Measurements from ENCODE around the gene GEMIN7.
A peak's percentile ranks its signal among the peaks of the same experiment; 100 is the strongest.

Gene GEMIN7

DNA sequence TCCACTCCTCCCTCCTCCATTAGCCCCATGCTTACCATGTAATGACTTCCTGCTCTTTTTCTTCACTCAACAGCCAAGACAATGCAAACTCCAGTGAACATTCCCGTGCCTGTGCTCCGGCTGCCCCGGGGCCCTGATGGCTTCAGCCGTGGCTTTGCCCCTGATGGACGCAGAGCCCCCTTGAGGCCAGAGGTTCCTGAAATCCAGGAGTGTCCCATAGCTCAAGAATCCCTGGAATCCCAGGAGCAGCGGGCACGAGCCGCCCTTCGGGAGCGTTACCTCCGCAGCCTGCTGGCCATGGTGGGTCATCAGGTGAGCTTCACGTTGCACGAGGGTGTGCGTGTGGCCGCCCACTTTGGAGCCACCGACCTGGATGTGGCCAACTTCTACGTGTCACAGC is 11.0 kb downstream of the GEMIN7 start:
- DNase-seq (ENCODE audit: low spot score): no peak

DNA sequence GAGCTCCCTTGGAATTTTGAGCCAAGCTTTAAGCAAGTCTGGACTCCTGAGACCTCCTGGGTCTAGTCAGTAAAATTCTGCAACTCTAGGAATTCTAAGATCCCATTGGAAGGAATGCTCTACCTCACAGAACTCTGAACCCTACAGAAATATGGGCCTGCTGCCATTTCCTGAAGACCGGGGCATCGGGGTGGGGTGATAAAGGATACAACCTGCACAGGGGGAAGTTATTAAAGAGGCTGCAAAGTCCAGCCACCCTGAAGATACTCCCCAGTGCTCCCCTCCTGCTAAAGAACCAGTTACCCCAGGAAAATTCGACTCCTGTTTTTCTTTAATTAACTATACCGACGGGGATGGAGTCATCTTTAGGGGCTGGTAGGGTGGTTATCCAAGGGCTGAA is 11.5 kb downstream of the GEMIN7 start:
- no peak for DNase-seq (ENCODE audit: low spot score)

DNA sequence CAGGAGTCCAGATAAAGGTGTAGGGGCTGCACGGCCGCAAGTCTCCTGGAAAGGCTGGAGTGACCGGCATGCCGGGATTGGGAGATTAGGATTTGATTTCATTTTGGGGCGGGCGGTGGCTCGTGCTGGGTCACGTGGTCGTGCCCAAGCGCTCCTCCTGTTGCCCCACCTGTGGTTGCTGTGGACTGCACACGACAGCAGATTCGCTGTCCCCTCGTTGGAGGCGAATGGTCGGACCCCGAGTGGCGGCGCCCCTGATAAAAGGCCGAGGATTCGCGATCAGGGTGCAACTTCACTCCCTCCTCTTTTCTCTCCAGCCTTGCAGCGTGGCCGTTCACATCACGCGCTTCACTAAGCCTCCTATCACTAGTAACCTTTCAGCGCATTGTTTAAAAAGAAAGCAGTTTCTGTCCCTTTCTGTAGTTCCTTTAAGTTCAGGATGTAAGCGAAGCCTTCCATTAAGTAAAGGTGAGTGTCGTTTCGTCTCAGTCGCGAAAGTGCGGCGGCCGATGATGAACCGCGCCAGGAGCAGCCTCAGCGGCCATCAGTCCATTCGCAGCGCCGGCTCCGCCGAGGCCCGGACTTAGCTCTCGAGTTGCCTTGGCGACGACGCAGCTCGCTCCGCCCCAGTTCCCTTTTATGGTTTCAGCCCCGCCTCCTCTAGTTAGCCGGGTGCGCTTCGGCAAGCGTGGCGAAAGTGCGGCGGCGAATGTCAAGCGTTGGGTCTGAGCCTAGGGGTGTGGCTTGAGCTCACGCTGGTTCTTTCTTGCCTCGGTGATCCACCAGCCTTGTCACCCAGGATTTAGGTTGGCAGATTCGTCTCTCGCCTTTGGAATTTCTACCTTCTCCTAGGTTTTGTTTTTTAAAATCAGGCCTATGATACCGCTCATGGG is 12.2 kb downstream of the GEMIN7 start:
- peak; percentile 97 for DNase-seq (ENCODE audit: low spot score)

DNA sequence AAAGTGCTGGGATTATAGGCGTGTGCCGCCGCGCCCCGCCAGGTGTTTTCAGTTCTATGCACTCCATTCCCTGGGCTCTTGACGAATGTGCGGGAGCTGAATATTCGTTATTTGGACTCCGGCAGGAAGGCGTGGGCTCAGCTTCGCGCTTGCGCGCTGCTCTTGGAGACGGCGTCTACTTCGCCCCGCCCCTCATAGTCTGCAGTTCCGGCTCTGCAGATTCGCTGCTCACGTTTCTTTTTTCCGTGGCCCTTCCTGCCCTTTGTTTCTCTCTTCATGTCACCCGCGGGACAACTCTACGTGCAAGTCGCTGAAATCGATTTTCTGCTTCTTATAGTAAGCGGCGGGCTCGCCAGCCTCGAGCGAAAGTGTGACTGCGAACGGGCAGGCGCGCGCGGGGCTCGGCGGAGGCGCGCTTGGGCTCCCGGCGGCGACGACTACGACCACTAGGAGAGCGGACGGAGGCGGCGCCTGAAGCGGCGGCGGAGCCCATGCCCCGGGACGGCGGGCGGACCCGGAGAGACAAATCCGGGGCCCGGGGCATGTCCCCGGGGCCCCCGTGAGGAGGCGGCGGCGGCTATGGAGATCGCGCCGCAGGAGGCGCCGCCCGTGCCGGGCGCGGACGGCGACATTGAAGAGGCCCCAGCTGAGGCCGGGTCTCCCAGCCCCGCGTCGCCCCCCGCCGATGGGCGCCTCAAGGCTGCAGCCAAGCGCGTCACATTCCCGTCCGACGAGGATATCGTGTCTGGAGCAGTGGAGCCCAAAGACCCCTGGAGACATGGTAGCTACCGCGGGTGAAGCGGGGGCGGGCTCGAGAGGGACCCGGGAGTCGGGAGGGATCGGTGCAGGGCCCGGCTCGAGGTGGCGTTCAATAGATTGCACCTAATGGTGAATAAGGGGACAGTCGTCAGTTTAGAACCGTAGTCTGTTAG is 14.0 kb downstream of the GEMIN7 start, which contains the start of gene PPP1R37:
Gene PPP1R37 (plus strand): TSS at position 433 of the 932 bp plus-strand sequence. CDS start 147 bp downstream, at position 580.
- DNase-seq (ENCODE audit: low spot score): peak; percentile 98

DNA sequence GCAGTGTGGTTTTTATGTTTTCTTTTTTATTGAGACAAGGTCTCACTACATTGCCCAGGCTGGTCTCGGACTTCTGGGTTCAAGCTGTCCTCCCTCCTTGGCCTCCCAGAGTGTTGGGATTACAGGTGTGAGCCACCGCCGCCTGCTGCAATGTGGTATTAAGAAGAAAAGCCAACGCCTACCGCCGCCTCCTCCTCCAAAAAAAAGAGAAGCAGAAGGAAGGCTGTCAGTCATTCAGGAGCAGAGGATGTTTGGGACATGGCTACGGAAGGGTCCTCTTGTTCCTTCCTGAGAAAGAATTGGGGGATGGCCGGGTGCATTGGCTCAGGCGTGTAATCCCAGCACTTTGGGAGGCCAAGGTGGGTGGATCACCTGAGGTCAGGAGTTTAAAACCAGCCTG is 15.1 kb downstream of the GEMIN7 start:
- no peak for DNase-seq (ENCODE audit: low spot score)

DNA sequence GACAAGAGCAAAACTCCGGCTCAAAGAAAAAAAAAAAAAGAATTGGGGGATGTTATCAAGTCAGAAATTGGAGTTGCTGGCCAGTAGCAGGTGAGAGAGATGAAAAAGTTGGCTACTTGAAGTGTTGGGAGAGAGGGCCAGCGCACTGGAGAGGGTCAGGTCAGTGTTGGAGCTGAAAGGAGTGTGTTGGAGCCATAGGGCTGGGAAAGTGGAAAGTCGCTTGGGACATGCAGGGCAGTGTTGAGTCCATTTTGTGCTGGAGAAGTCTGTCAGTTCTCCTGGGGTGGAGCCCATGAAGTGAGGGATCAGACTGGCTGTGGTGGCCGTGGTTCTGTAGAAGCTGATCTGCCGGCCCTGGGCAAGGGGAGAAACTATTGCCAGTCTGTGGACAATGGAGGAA is 15.6 kb downstream of the GEMIN7 start:
- DNase-seq (ENCODE audit: low spot score): no peak

DNA sequence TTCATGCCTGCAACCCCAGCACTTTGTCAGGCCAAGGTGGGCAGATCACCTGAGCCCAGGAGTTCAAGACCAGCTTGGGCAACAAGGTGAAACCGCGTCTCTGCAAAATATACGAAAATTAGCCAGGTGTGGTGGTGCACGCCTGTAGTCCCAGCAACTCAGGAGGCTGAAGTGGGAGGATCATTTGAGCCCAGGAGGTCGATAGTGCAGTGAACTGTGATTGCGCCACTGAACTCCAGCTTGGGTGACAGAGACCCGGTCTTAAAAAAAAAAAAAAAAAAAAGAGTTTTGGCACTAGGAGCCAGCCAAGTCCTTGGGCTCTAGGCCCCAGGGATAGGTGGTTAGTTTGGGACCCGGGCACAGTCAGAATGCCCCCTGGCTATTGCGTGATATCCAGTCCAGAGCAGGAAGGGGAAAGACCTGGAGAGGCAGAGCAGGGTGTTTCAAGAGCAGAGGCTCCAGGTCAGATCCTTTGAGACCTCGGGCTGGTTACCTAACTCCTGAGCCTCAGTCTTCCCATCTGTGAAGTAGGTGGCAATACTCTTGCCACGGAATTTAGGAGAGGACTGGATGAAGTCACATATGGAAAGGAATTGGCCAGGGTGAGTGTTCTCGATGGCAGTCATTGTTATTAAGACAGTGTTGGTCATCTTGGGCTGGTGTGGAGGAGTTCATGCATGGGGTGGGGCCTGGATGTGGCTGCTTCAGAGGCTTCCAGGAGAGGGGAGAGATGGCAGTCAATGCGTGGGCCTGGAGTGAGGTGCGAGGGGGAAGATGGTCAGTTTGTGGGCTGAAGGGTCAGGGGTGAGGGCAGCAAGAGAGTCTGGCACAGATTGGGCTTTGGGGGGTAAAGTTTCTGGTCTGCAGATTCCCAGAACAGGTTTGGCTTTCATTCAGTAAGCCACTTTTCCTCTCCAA is 16.7 kb downstream of the GEMIN7 start:
- no peak for DNase-seq (ENCODE audit: low spot score)

DNA sequence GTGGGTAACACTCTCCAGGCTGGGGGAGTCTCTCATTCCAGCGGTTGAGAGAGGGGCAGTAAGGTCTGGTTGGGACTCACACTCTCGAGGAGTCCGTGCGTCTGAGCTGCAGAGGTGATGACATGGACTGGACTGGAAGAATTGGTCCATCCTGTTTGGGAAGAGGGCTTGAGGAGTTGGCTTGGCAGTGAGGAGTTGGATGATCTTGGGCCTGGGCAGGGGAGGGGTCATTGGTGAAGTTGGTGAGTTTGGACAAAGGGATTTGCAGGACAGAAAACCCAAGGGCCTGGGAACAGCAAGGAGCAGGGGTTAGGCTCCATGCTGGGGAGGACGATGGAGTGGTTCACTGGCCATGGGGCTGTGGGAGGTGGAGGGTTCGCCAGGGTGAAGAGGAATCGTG is 17.6 kb downstream of the GEMIN7 start:
- no peak for DNase-seq (ENCODE audit: low spot score)

DNA sequence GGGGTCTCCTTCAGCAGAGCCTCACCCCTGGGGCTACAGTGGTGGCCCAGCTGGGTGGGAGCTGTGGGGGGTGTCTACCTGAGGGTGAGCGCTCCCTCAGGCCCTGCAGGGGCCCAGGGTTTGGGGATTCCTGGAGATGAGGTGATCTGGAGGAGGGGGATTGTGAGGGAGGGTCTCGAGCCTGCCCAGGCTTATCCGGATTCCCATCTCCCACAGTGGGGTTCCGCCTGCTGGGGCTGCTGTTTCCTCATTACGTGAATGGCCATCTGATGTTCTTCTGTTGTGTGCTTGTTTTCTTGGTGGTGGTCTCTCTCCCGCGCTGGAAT is 18.4 kb downstream of the GEMIN7 start:
- DNase-seq (ENCODE audit: low spot score): no peak

DNA sequence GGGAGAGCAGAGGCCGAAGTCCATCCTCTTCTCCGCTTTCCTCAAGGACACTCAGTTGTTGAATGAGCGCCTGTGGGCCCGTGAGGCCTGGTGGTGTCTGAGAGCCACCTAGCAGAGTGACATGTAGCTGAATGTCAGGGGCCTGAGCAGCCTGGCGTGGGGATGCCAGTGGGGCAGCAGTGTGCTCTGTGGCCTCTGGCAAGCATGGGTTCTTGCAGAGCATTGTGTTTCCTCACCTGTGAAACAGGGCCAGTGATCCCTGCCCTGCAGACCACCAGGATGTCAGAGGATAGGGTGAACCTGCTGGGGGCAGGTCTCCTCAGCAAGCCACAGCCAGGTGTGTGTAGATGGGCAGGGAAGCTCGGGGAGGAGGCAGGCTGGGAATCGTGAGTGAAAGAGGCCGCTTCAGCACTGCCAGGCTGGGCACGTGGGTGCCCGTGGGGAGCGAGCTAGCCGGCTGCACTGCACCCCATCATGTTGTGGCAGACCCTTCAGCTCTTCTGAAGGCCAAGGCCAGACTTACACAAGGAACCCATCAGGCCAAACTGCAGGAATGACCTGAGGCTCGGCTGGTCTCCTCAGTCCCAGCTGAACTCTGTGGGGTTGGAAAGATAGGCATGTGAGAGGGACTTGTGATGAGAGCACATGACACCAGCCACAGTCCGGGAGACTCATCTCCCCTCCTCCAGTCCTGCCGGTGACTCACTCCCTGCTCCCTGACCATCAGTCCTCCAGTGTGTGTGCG is 18.9 kb downstream of the GEMIN7 start:
- peak; percentile 96 for DNase-seq (ENCODE audit: low spot score)

DNA sequence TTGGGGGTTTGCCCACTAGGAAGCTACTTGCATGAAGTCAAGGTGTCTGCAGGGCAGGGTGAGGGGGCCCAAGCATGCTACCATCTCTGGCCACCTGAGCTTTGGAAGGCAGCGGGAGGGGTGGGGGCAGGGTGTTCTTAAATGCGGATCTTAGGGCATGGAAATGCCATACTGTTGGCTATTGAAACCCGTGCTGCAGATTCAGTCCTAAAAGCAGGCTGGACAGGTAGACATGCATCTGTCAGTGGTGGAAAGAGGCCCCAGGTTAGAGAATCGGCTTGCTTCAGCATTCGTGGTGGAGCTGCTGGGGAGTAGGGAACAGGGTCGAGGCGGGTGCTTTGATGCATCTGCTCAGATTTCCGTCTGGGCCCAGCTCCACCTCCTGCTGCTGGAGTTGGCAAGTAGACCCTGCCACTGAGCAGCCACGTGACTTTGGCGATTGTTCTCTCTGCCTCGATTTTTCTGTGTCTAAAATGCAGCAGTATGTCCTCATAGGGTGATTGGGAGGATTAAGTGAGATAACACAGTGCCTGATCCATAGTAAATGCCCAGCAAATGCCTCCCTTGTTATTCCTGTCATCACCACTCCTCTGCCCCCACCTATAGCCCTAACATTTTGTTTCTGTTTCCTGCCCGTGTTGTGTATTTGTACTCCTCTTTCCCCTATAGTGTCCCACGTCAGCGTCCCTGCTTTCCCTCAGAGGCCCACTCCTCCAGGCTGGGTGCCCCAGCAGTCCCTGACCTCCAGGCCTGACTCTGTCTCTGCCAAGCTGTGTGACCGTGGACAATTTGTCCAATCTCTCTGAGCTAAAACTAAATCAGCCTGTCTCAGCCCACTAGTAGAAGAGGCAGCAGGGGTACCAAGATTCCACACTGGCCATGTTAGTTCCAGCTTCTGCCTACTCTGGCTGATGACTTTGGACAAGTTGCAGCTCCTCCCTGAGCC is 19.7 kb downstream of the GEMIN7 start:
- peak; percentile 61 for DNase-seq (ENCODE audit: low spot score)

DNA sequence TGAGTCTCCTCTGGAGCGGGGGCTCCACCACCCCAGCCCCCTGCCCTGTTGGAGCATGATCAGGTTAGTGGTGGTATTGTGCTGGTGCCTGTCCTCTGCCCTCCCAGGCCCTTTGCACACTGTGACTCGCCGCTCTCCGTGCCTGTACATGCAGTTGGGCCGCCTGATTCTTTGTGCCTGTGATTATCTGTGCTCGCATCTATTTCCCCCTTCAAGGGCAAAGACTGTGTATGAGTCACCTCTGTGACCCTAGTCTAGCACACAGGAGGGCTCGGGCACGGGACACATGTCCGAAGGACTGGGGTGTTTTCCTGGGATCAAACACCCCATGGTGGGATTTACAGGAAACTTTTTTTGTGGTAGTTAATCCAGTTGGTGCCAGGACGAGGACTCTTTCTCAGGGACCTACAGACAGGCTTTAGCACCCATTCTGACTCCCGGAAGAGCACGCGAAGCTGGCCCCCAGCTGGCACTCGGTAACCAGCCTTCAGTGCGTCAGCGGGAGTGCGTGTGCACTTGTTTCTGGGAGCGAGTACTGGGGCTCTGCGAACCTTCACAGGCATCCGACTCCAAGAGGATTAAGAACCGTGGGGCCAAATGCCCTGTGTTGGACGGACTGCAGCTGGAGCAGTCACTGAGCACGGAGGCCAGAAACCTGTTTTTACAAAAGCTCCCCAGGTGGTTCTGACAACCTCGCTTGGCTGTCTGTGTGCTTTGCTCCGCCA is 20.6 kb downstream of the GEMIN7 start:
- no peak for DNase-seq (ENCODE audit: low spot score)

DNA sequence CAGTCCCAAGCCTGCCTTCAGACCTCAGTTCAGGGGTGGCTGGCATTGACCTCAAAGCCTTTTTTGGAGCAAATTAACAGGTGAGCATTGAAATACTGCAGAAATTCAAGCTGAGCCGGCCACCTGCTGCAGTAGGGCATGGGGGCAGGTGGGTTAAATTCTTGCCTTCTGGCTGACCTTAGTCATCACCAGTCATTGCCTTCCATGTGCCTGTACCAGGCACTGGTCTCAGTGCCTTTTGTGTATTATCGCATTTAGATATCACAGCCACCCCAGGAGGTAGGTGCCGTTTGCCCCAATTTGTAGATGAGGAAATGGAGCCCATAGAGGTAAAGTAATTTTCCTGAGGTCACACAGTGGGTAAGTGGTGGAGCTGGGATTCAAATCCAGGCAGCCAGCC is 21.1 kb downstream of the GEMIN7 start:
- no peak for DNase-seq (ENCODE audit: low spot score)

DNA sequence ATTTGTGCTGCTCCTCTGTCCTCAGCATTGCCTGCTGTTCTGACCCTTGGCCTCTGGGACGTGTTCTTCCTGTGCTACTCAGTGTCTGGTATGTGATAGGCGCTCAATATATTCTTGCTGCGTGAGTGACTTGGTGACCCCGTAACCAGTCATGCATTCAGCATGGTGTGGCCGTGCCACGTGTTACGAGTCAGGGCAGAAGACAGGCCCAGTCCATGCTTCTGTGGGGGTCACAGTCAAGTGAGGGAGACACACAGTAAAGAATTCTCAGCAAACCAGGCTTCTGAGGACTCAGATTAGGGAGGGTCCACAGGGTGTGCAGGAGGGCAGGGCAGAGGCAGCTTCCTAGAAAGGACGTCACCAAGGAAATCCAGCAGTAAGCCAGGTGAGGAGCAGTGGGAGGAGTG is 21.8 kb downstream of the GEMIN7 start:
- DNase-seq (ENCODE audit: low spot score): no peak

DNA sequence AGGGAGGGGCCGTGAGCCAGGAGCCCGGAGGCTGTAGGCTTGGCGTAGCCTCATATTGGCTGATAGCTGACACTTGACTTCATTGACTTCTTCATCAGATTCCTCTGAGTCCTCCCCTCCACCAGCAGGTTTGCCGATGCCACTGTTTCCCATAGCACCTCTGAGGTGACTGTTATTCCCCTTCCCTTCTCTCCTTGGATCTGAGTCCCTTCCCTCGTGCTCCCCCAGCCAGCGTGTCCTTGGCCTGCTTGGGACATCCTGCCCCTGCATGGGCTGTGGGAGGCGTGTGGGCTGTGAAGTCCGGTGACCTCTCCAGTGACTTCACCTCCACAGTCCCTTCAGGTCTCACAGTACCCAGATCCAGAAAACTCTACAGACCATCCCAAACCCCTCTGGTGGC is 22.7 kb downstream of the GEMIN7 start:
- DNase-seq (ENCODE audit: low spot score): no peak

DNA sequence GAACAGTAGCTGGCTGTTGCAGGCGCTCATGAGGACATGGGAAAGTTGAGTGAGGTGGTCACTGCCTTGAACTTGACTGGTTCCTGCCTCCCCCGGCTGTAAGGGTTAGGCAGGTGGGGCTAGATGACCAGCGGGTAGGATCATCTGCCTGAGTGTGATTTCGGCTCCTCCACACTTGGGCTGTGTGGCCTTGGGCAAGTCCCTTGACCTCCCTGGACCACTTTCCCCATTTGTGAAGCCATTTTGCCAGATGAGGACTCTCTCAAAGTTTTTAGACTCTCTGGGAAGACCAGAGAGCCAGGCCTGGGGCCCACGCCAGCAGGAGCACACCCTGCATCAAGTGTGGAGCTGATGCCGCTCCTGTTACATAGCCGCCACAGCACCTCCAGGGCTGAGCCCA is 23.4 kb downstream of the GEMIN7 start:
- DNase-seq (ENCODE audit: low spot score): no peak

DNA sequence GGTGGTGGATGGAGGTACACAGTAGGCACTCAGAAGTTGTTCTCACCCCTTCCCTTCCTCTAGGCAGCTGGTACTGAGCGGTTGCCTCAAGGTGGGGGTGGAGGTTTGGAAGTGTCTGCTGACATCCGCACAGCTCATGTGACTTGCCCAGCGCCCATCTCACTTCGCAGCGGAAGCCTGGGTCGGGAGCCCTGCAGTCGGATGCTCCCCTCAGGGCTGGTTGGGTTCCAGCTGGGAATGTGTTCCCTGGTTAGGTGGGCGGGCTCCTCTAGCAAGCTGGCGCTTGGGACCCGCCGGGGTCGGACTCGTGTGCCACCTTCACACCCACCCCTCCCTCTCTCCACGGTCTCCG is 24.1 kb downstream of the GEMIN7 start:
- DNase-seq (ENCODE audit: low spot score): no peak

DNA sequence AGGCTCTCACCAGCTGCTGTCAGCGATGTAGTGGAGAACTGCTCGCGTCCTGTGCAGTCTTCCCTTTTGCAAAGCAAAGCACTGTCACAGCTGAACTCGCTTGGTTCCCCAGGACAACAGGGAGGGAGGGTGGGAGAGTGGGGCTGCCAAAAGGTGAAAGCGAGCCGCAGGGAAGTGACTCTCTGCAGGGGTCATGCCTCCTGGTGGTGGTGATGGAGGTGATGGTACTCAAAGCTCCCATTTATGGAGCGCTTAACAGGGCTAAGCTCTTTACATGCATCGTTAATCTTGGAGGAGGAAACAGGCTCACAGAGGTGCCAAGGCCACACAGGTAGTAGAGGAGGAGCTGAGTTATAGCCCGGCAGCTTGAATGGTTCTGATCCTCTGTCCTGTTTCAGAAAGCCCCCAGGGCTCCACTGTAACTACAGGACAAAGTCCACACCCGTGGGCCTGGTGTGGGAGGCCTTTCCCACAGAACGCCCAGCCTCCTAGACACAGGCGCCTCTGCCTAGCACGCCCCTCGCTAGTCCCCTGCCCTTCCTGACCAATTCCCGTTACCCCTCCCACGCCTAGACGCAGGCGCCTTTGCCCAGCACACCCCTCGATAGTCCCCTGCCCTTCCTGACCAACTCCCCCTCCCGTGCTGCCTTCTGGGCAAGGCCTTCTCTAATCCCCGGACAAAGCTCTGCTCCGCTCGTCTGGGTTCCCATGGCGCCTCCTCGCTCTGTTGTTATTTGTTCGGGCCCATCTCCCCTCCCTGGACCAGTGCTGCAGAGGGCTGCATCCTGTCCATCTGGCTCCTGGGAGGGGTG is 24.7 kb downstream of the GEMIN7 start:
- DNase-seq (ENCODE audit: low spot score): no peak
